Fibroblast of pulmonary artery (primary cell): ENCODE measurements around the gene ZNF385D.
A peak's percentile ranks its signal among the peaks of the same experiment; 100 is the strongest.

Experiments
- DNase-seq: peaks from one replicate; pipeline ENCODE4 v3.0.0-alpha.2; 2010; ENCODE audit warnings: low read depth
- H3K4me3 ChIP-seq: replicated peaks from 2 replicates; pipeline ENCODE4 v1.5.1; 2011; ENCODE audit warnings: low read depth, mild to moderate bottlenecking, control low read depth, low read length, moderate library complexity
- CTCF ChIP-seq: IDR thresholded peaks from 2 replicates; pipeline ENCODE4 v1.5.1; 2011; ENCODE audit warnings: mild to moderate bottlenecking, control low read depth, low read length, inconsistent platforms; ENCODE audit errors: missing control alignments

ZNF385D gene

DNA sequence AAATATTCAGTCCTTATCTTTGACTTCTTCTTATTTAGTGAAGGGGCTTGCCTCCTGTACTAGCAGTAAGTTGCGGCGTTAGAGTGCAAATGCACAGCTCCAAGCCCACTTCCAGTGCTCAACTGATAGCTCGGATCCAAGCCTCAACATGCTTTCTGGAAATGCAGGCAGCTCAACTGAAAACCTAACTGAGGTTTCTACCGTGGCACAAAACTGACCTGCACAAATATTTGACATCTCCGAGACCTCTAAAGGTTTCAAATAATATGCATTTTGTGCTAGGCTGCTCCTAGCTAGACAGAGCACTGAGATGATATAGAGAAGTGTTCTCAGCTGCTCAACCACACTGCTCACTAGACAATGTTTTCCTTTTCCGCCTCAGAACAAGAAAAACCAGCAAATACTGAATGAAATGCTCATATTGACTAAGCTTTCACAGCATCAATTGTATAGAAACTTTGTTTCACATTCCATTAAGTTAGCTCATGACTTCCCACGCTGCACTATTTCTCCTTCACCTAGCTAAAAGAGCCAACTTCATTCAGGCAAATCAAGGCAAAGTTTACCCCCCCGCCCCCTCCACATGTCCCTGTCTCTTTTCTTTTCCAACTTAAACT lies 822 bp downstream of the ZNF385D start:
- H3K4me3 ChIP-seq = peak overlapping the region; percentile 54
- DNase-seq = peak; percentile 34
- no peak for TF ChIP-seq CTCF

- no peak for DNase-seq
- TF ChIP-seq CTCF = no peak
- H3K4me3 ChIP-seq = no peak overlapping the region
Observed at GRCh38 chr3:21747966-21748555, 2.9 kb downstream of the ZNF385D start.

DNA sequence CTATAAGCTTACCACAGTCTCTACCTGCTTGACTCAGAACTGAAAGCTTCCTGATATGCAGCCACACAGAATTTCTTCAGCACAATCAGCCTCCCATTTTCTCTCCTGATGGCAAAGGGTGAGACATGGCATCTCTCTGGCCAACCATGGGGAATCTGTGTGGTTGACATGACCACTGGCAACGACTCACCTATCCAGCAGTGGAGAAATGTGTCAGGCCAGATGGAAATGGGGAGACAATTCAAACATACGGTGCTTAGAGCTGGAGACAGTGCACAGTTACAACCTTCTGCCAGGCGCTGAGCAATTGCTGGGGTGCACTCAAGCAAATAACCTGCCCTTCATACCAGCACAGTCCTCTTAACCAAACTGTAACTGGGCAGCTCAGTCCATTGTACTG lies 3.6 kb downstream of the ZNF385D start:
- no peak overlapping the region for H3K4me3 ChIP-seq
- TF ChIP-seq CTCF = no peak
- DNase-seq = no peak

GRCh38 chr3:21745966-21746365 lies 5.0 kb downstream of the ZNF385D start:
- peak; percentile 25 for DNase-seq
- no peak for TF ChIP-seq CTCF
- no peak overlapping the region for H3K4me3 ChIP-seq

GRCh38 chr3:21744793-21745192 lies 6.2 kb downstream of the ZNF385D start:
- no peak overlapping the region for H3K4me3 ChIP-seq
- no peak for DNase-seq
- no peak for TF ChIP-seq CTCF

DNA sequence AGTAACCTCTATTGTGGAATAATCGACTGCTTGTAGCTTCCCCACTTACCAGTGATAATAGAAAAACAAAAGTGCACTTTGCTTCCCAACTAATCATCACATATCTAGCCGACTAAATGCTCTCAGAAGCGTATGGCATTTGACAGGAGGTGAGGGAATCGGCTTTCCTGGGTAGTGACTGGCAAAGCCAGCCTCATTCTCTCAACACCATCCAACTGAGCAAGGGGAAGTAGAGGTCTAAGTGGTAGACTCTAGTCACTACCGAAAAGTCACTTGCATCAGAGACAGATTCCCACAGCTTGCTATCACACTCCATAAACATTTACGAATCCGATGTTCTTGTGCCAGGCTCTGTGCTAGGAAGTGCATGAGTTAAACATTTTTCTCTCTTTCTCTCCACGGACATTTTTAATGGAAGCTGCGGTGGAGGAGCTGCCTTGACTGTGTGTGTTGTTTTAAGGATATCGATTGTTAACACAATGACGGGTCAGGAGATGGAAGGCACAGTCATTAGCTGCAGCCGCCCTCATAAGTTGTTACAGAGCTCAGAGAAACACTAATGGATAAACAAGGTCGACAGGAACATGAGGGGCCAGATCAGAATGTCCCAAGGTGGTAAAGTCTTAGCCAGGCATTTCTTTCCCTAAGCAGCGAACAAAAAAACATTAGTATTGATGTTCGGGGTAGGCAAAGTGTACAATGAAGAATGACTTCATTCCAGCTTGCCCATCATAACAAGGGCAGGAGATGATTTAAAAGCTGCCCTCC lies 11.9 kb downstream of the ZNF385D start:
- no peak for DNase-seq
- no peak for TF ChIP-seq CTCF
- no peak overlapping the region for H3K4me3 ChIP-seq
